ENCODE measurements around the gene LMNTD2. TPM values are rescaled to one million over a fixed set of nuclear protein-coding genes. Genes with fewer than 3 reads are reported as not detected.

Gene LMNTD2
- total and polyA plus RNA-seq, 2 of the 13 experiments (the other 11 are each of a cell fraction or from before 2014, with no cell fraction given) = 1.1 to 3.1 TPM

DNA sequence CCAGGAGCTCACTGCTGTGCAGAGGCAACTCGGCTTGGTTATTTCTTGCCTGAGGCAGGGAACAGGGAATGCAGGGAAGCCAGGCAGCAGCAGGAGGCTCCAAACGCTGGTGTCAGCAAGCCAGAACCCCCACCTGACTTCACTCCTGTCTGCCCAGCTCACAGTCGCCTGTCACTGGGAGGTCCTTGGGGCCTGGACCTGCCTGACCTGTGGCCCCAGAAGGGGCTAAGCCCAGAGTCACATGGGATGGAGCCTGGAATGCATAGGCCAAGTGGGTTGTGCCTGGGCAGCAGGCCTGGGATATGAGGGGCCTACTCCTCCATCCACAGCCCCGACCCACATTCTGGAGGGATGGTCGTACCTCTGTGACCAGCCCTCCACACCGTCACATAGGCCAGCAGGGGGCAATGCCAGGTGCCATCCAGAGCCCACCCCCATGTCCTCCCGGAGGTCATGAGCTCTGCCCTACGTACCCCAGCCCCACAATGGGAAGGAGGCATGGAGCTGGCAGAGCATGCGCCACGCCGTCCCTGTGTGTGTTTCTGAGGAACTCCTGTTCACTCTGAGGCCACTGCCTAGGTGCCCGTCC, 5.5 kb upstream of the LMNTD2 start (continued):
- TF ChIP-seq, protein P1, sequence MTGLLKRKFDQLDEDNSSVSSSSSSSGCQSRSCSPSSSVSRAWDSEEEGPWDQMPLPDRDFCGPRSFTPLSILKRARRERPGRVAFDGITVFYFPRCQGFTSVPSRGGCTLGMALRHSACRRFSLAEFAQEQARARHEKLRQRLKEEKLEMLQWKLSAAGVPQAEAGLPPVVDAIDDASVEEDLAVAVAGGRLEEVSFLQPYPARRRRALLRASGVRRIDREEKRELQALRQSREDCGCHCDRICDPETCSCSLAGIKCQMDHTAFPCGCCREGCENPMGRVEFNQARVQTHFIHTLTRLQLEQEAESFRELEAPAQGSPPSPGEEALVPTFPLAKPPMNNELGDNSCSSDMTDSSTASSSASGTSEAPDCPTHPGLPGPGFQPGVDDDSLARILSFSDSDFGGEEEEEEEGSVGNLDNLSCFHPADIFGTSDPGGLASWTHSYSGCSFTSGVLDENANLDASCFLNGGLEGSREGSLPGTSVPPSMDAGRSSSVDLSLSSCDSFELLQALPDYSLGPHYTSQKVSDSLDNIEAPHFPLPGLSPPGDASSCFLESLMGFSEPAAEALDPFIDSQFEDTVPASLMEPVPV (CRISPR knock-in tag; IDR thresholded peaks at IDR 0.05) = no peak
- TF ChIP-seq, protein P2, sequence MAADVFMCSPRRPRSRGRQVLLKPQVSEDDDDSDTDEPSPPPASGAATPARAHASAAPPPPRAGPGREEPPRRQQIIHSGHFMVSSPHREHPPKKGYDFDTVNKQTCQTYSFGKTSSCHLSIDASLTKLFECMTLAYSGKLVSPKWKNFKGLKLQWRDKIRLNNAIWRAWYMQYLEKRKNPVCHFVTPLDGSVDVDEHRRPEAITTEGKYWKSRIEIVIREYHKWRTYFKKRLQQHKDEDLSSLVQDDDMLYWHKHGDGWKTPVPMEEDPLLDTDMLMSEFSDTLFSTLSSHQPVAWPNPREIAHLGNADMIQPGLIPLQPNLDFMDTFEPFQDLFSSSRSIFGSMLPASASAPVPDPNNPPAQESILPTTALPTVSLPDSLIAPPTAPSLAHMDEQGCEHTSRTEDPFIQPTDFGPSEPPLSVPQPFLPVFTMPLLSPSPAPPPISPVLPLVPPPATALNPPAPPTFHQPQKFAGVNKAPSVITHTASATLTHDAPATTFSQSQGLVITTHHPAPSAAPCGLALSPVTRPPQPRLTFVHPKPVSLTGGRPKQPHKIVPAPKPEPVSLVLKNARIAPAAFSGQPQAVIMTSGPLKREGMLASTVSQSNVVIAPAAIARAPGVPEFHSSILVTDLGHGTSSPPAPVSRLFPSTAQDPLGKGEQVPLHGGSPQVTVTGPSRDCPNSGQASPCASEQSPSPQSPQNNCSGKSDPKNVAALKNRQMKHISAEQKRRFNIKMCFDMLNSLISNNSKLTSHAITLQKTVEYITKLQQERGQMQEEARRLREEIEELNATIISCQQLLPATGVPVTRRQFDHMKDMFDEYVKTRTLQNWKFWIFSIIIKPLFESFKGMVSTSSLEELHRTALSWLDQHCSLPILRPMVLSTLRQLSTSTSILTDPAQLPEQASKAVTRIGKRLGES (CRISPR knock-in tag; IDR thresholded peaks at IDR 0.05; ENCODE audit: borderline replicate concordance) = no peak
- TF ChIP-seq, protein P3, sequence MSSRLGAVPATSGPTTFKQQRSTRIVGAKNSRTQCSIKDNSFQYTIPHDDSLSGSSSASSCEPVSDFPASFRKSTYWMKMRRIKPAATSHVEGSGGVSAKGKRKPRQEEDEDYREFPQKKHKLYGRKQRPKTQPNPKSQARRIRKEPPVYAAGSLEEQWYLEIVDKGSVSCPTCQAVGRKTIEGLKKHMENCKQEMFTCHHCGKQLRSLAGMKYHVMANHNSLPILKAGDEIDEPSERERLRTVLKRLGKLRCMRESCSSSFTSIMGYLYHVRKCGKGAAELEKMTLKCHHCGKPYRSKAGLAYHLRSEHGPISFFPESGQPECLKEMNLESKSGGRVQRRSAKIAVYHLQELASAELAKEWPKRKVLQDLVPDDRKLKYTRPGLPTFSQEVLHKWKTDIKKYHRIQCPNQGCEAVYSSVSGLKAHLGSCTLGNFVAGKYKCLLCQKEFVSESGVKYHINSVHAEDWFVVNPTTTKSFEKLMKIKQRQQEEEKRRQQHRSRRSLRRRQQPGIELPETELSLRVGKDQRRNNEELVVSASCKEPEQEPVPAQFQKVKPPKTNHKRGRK (CRISPR knock-in tag; IDR thresholded peaks at IDR 0.05) = no peak
- TF ChIP-seq, protein P4, sequence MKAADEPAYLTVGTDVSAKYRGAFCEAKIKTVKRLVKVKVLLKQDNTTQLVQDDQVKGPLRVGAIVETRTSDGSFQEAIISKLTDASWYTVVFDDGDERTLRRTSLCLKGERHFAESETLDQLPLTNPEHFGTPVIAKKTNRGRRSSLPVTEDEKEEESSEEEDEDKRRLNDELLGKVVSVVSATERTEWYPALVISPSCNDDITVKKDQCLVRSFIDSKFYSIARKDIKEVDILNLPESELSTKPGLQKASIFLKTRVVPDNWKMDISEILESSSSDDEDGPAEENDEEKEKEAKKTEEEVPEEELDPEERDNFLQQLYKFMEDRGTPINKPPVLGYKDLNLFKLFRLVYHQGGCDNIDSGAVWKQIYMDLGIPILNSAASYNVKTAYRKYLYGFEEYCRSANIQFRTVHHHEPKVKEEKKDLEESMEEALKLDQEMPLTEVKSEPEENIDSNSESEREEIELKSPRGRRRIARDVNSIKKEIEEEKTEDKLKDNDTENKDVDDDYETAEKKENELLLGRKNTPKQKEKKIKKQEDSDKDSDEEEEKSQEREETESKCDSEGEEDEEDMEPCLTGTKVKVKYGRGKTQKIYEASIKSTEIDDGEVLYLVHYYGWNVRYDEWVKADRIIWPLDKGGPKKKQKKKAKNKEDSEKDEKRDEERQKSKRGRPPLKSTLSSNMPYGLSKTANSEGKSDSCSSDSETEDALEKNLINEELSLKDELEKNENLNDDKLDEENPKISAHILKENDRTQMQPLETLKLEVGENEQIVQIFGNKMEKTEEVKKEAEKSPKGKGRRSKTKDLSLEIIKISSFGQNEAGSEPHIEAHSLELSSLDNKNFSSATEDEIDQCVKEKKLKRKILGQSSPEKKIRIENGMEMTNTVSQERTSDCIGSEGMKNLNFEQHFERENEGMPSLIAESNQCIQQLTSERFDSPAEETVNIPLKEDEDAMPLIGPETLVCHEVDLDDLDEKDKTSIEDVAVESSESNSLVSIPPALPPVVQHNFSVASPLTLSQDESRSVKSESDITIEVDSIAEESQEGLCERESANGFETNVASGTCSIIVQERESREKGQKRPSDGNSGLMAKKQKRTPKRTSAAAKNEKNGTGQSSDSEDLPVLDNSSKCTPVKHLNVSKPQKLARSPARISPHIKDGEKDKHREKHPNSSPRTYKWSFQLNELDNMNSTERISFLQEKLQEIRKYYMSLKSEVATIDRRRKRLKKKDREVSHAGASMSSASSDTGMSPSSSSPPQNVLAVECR (CRISPR knock-in tag; IDR thresholded peaks at IDR 0.05; ENCODE audit: borderline replicate concordance) = peak; percentile 46; the same call in 1 of the 2 replicates
- TF ChIP-seq FOSL1 (CRISPR knock-in tag; IDR thresholded peaks at IDR 0.05; ENCODE audit: borderline replicate concordance) = no peak
- TF ChIP-seq ZNF44 (CRISPR knock-in tag; IDR thresholded peaks at IDR 0.05) = no peak
- TF ChIP-seq, protein P5, sequence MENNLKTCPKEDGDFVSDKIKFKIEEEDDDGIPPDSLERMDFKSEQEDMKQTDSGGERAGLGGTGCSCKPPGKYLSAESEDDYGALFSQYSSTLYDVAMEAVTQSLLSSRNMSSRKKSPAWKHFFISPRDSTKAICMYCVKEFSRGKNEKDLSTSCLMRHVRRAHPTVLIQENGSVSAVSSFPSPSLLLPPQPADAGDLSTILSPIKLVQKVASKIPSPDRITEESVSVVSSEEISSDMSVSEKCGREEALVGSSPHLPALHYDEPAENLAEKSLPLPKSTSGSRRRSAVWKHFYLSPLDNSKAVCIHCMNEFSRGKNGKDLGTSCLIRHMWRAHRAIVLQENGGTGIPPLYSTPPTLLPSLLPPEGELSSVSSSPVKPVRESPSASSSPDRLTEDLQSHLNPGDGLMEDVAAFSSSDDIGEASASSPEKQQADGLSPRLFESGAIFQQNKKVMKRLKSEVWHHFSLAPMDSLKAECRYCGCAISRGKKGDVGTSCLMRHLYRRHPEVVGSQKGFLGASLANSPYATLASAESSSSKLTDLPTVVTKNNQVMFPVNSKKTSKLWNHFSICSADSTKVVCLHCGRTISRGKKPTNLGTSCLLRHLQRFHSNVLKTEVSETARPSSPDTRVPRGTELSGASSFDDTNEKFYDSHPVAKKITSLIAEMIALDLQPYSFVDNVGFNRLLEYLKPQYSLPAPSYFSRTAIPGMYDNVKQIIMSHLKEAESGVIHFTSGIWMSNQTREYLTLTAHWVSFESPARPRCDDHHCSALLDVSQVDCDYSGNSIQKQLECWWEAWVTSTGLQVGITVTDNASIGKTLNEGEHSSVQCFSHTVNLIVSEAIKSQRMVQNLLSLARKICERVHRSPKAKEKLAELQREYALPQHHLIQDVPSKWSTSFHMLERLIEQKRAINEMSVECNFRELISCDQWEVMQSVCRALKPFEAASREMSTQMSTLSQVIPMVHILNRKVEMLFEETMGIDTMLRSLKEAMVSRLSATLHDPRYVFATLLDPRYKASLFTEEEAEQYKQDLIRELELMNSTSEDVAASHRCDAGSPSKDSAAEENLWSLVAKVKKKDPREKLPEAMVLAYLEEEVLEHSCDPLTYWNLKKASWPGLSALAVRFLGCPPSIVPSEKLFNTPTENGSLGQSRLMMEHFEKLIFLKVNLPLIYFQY (CRISPR knock-in tag; IDR thresholded peaks at IDR 0.05; ENCODE audit: borderline replicate concordance) = no peak
- TF ChIP-seq SIN3B (IDR thresholded peaks at IDR 0.05; ENCODE audit: low read length) = no peak
- TF ChIP-seq ZFP41 (CRISPR knock-in tag; IDR thresholded peaks at IDR 0.05; ENCODE audit: borderline replicate concordance) = peak; percentile 39; the same call in 1 of the 2 replicates
- TF ChIP-seq, protein P6, sequence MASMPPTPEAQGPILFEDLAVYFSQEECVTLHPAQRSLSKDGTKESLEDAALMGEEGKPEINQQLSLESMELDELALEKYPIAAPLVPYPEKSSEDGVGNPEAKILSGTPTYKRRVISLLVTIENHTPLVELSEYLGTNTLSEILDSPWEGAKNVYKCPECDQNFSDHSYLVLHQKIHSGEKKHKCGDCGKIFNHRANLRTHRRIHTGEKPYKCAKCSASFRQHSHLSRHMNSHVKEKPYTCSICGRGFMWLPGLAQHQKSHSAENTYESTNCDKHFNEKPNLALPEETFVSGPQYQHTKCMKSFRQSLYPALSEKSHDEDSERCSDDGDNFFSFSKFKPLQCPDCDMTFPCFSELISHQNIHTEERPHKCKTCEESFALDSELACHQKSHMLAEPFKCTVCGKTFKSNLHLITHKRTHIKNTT (CRISPR knock-in tag; IDR thresholded peaks at IDR 0.05) = no peak
- 0 out of 2 replicates have a peak, but pooled peaks have one; percentile 35 for TF ChIP-seq TBX2 (CRISPR knock-in tag; IDR thresholded peaks at IDR 0.05; ENCODE audit: borderline replicate concordance)
- TF ChIP-seq ZNF570 (CRISPR knock-in tag; IDR thresholded peaks at IDR 0.05; ENCODE audit: borderline replicate concordance) = no peak

Measured in HepG2 (cell line).